Measurements from ENCODE around the gene LRMDA.

LRMDA gene

DNA sequence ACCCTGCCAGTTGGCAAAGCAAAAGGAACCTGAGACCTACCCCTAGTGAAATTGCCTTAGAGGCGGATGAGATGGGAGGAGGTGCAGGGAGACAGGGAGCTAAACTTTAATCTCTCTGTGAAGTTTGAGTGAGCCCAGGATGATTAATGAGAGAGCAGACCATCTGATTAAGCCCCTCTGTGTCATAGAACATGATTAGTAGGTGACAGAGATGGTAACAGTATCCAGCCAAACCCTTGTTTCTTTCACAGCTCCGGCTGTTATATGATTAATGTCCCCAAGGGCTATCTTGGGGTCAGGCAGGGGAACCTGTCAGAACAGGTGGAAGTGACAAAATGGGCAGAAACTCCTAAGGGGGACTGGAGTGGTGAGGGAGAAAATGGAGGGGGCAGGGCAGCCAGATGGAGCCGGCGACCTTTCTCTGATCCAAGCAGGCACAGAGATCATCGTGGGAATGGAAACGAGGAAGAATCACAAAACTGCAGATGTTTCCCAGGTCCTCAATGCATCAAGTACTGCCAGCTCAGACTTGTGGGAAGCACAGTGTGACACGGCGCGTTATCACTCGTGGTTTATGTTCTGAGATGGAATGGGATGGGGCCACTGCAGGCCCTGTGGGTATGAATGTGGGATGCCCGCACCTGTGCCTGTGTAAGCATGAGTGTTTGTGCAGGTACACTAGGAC is 684.2 kb downstream of the LRMDA start:
- no peak overlapping the region for H2AFZ ChIP-seq (ENCODE audit: low read depth, low read length)

DNA sequence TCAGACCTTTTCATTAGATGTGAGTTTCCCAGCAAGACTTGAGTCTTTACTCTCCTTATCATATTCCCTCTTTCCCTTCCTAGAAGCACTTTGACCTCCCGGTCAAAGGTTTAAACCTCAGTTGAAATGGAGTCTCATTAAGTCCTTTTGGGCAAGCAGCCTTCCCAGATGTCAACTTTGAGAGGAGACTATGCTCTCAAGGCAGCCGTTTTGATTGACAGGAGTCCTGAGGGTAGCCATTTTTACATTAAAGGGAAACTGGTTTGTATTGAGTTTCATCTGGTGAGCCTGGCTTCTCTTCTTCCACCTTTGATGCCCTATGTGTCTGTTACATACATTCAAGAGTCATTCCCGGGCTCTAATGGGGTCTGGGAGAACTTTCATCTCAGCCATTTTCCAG is 685.1 kb downstream of the LRMDA start:
- Histone ChIP-seq H4K20me1 (ENCODE audit: insufficient read depth, low read length) (no peaks in the 10 kb centered on the region), H2AFZ (ENCODE audit: low read depth, low read length) (no peak overlapping the region), H3K4me3 (ENCODE audit: low read length) (no peak overlapping the region), H3K27me3 (ENCODE audit: low read depth, low read length) (no peaks in the 10 kb centered on the region), H3K36me3 (replicated peaks; ENCODE audit: low read depth, low read length) (no peaks in the 10 kb centered on the region), H3K9ac (ENCODE audit: low read length) (no peak overlapping the region), H3K4me1 (ENCODE audit: low read length) (no peaks in the 10 kb centered on the region), H3K4me2 (ENCODE audit: low read length) (no peak overlapping the region), H3K9me3 (ENCODE audit: insufficient read depth, low read length) (no peaks in the 10 kb centered on the region), H3K27ac (ENCODE audit: low read length) (no peak overlapping the region), H3K79me2 (ENCODE audit: low read length) (no peaks in the 10 kb centered on the region)
- TF ChIP-seq EZH2phosphoT487 (IDR thresholded peaks at IDR 0.05; ENCODE audit: low read depth): no peak
- TF ChIP-seq, protein P1, sequence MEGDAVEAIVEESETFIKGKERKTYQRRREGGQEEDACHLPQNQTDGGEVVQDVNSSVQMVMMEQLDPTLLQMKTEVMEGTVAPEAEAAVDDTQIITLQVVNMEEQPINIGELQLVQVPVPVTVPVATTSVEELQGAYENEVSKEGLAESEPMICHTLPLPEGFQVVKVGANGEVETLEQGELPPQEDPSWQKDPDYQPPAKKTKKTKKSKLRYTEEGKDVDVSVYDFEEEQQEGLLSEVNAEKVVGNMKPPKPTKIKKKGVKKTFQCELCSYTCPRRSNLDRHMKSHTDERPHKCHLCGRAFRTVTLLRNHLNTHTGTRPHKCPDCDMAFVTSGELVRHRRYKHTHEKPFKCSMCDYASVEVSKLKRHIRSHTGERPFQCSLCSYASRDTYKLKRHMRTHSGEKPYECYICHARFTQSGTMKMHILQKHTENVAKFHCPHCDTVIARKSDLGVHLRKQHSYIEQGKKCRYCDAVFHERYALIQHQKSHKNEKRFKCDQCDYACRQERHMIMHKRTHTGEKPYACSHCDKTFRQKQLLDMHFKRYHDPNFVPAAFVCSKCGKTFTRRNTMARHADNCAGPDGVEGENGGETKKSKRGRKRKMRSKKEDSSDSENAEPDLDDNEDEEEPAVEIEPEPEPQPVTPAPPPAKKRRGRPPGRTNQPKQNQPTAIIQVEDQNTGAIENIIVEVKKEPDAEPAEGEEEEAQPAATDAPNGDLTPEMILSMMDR (IDR thresholded peaks at IDR 0.05; ENCODE audit: low read depth, low read length): no peak

More for the DNA sequence above, 684.2 kb downstream of the LRMDA start:
- no peak overlapping the region for H3K4me2 ChIP-seq (ENCODE audit: low read length)
- H3K4me1 ChIP-seq (ENCODE audit: low read length): no peaks in the 10 kb centered on the region
- H3K9me3 ChIP-seq (ENCODE audit: insufficient read depth, low read length): no peaks in the 10 kb centered on the region
- H3K36me3 ChIP-seq (replicated peaks; ENCODE audit: low read depth, low read length): no peaks in the 10 kb centered on the region
- H3K27ac ChIP-seq (ENCODE audit: low read length): no peak overlapping the region
- no peak overlapping the region for H3K9ac ChIP-seq (ENCODE audit: low read length)
- H3K79me2 ChIP-seq (ENCODE audit: low read length): no peaks in the 10 kb centered on the region
- no peak for TF ChIP-seq EZH2phosphoT487 (IDR thresholded peaks at IDR 0.05; ENCODE audit: low read depth)
- TF ChIP-seq, protein P1 (IDR thresholded peaks at IDR 0.05; ENCODE audit: low read depth, low read length): no peak
- no peak overlapping the region for H3K4me3 ChIP-seq (ENCODE audit: low read length)
- no peaks in the 10 kb centered on the region for H3K27me3 ChIP-seq (ENCODE audit: low read depth, low read length)
- no peaks in the 10 kb centered on the region for H4K20me1 ChIP-seq (ENCODE audit: insufficient read depth, low read length)

DNA sequence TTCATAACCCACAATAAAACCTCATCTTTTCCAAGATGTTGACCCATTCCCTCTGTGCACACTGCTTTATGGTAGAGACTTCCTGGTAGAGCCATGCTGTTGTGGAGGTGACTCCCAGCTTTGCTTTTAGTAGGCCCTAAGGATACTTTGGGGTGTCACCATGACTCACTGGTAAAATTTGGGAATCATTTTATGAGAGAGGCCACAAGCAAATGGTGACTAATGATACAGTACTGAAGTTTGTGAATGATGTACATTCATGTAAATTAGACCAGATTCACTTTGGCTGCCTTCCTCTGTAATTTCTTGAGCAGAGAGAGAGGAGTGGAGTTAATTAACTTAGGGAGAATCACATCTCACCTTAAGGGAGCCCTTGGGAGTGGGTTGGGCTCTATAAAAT is 686.5 kb downstream of the LRMDA start:
- no peaks in the 10 kb centered on the region for H3K79me2 ChIP-seq (ENCODE audit: low read length)
- no peak overlapping the region for H3K4me2 ChIP-seq (ENCODE audit: low read length)
- no peaks in the 10 kb centered on the region for H4K20me1 ChIP-seq (ENCODE audit: insufficient read depth, low read length)
- no peak overlapping the region for H2AFZ ChIP-seq (ENCODE audit: low read depth, low read length)
- no peak overlapping the region for H3K9ac ChIP-seq (ENCODE audit: low read length)
- H3K27me3 ChIP-seq (ENCODE audit: low read depth, low read length): no peaks in the 10 kb centered on the region
- no peaks in the 10 kb centered on the region for H3K9me3 ChIP-seq (ENCODE audit: insufficient read depth, low read length)
- H3K4me1 ChIP-seq (ENCODE audit: low read length): no peaks in the 10 kb centered on the region
- no peaks in the 10 kb centered on the region for H3K36me3 ChIP-seq (replicated peaks; ENCODE audit: low read depth, low read length)
- no peak overlapping the region for H3K27ac ChIP-seq (ENCODE audit: low read length)
- H3K4me3 ChIP-seq (ENCODE audit: low read length): no peak overlapping the region
- TF ChIP-seq, protein P1 (IDR thresholded peaks at IDR 0.05; ENCODE audit: low read depth, low read length): no peak
- no peak for TF ChIP-seq EZH2phosphoT487 (IDR thresholded peaks at IDR 0.05; ENCODE audit: low read depth)

DNA sequence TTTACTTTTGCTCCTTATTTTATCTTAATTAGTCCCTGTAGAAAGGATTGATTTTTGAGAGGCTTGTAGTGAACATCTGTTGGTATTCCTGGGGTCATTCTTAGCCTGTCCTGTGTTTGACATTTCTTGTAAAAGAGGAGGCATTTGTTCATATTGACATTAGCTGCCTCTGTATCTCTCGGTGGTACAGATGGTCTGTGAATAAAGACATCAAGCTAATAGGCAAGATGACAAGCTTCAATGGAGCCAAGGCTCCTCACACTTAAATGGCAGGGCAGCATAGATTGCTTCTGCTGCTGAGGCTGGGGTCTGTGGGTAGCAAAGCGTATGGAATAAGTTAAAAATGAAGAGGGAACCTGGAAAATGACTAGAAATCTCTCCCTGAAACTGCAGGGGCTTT is 687.6 kb downstream of the LRMDA start:
- no peaks in the 10 kb centered on the region for H3K27me3 ChIP-seq (ENCODE audit: low read depth, low read length)
- no peaks in the 10 kb centered on the region for H3K9me3 ChIP-seq (ENCODE audit: insufficient read depth, low read length)
- H3K79me2 ChIP-seq (ENCODE audit: low read length): no peaks in the 10 kb centered on the region
- H2AFZ ChIP-seq (ENCODE audit: low read depth, low read length): no peak overlapping the region
- H3K36me3 ChIP-seq (replicated peaks; ENCODE audit: low read depth, low read length): no peaks in the 10 kb centered on the region
- H3K4me2 ChIP-seq (ENCODE audit: low read length): no peak overlapping the region
- H3K9ac ChIP-seq (ENCODE audit: low read length): no peak overlapping the region
- TF ChIP-seq, protein P1 (IDR thresholded peaks at IDR 0.05; ENCODE audit: low read depth, low read length): no peak
- no peak for TF ChIP-seq EZH2phosphoT487 (IDR thresholded peaks at IDR 0.05; ENCODE audit: low read depth)
- no peaks in the 10 kb centered on the region for H3K4me1 ChIP-seq (ENCODE audit: low read length)
- no peak overlapping the region for H3K4me3 ChIP-seq (ENCODE audit: low read length)
- H3K27ac ChIP-seq (ENCODE audit: low read length): no peak overlapping the region
- H4K20me1 ChIP-seq (ENCODE audit: insufficient read depth, low read length): no peaks in the 10 kb centered on the region

Measured in OCI-LY3 (cell line).